Embryonic facial prominence (tissue), 1 donor: ENCODE results near the gene POLR3A.

Experiments used
- DNase-seq: peaks from one replicate; pipeline ENCODE4 v3.0.0-alpha.2; 2016; ENCODE audit errors: extremely low spot score

Gene POLR3A

DNA sequence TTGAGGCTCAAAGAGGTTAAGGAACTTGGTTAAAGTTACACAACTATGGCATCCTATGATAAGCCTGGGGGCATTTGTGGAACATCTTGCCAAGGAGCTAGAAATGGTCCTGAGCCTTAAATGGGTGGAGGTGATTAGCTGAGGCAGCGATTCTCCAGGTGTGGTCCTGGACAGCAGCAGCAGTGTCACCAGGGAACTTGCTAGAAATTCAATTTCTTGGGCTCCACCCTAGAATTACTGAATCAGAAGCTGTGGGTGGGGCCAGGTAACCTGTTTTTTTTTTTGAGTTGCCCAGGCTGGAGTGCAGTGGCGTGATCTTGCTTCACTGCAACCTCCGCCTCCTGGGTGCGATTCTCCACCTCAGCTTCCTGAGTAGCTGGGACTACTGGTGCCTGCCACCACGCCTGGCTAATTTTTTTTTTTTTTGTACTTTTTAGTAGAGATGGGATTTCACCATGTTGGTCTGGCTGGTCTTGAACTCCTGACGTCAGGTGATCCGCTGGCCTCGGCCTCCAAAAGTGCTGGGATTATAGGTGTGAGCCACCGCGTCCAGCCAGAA is 17.5 kb upstream of the POLR3A start:
- no peak for DNase-seq

GRCh38 chr10:78045856-78046255 is 16.5 kb upstream of the POLR3A start:
- DNase-seq, result no peak

GRCh38 chr10:78045237-78045636 is 15.9 kb upstream of the POLR3A start:
- no peak for DNase-seq

- no peak for DNase-seq
Measured at GRCh38 chr10:78044699-78045098, 15.4 kb upstream of the POLR3A start.

DNA sequence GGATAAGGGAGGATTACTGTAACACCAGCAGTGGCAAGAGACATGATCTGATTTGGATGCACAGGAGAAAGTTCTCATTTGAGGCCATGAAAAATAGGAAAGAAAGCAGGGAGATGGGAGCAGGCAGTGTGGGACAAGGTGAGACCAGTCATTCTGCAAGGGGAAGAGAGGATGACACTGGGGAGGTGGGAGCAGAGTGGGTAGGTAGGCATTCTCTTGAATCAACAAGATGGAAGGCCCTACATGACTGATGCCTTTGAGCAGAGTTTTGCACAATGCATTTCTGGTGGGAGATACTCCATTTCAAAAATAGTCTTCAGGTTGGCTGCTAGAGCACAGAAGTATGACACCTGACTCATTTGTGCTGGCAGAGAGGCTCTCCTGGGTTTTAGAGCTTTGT is 14.9 kb upstream of the POLR3A start:
- DNase-seq, result no peak

GRCh38 chr10:78042752-78043104 is 13.4 kb upstream of the POLR3A start:
- no peak for DNase-seq

GRCh38 chr10:78042058-78042751 is 12.9 kb upstream of the POLR3A start:
- no peak for DNase-seq

- no peak for DNase-seq
Measured at GRCh38 chr10:78041170-78042057, 12.1 kb upstream of the POLR3A start.

DNA sequence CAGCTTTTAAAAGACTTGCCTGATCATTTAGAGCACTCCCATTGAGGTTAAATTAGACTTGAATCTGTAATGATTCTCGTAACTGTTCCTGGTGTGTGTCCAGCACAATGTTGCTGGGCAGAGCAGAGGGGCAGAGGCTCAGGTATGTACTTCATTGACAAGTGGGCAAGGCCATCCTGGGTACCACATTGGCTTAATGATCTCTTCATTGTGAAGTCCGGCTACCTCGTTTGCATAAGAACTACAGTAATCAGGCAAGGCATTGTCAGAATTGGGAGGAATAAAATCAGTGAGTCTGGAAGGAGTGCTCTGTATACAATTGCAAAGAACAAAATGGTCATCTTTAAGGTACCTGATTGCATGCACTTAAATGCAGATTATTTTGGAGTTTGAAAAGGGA is 10.4 kb upstream of the POLR3A start:
- DNase-seq, result no peak

DNA sequence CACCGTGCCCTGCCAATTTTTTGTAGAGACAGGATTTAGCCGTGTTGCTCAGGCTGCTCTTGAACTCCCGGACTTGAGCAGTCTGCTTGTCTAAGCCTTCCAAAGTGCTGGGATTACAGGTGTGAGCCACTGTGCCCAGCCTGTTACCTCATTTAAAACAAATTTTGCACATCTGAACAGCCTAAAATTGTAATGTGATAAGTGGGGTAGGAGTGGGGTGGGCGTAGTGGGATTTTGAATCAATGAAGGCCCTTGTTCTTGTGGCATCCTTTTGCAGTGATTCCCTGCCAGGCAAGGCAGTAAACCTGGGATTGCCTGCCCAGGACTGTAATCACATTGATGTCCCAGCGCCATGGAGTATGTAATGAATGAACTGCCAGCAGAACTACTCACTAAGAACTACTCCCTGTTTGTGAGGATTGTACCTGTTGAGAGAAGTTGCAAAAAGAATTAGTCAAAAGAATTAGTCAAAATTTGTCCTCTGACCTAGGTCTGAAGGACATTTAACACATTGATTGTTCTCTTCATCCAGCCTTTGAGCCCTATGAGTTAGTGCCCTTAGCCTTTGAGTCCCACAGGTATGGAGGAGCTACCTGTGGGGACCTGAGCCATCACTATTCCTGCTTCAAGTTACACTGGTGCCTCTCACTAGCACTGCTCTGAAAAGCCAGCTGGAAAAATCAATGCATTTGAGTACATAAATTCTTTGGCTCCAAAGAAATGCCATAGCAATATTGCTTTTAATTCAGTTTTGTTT is 9.7 kb upstream of the POLR3A start:
- no peak for DNase-seq

- no peak for DNase-seq
Measured at GRCh38 chr10:78038105-78038504, 8.8 kb upstream of the POLR3A start.

GRCh38 chr10:78035933-78036583 is 6.7 kb upstream of the POLR3A start:
- DNase-seq, result no peak

- DNase-seq, result no peak
Measured at GRCh38 chr10:78035437-78035836, 6.1 kb upstream of the POLR3A start.

- DNase-seq, result no peak
Measured at GRCh38 chr10:78035025-78035424, 5.7 kb upstream of the POLR3A start.

DNA sequence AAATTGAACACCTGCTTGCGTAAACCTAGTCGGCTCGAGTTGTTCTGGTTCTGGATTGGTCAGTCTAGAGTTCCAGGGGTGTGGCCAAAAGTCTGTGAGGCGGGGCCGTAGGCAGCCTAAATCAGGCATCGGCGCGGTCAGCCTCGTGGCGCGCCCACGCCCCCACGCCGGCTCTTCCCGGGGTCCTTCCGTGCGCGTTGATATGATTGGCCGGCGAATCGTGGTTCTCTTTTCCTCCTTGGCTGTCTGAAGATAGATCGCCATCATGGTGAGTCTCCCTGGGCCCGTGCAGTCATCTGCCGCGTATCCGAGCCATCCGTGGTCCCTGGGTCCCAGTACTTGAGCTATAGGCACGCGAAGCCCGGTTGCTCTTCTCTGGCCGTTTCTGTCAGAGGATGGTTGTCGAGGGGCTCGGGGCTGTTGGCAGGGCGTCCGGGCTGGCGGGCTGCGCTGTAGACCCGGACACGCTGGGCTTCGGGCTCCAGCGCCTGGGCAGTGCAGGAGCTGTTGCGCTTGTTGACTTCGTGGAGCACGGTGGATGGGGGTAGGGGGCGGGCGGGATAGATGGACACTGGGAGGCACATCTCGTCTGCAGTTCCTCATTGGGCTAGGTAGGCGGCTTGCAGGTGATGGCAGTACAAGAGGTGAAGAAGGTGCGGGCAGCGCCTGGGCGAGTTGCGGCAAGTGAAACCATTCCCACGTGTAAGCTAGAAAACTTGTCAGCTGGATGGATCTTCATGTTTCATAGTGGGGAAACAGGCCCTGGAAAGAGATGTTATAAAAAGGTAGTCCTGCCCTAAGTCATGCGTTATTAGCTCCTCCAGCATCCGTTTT is 4.5 kb upstream of the POLR3A start, which contains the start of gene RPS24:
Gene RPS24 (plus strand): TSS at position 227 of the 834 bp plus-strand sequence. CDS start 39 bp downstream, at position 266.
- peak; percentile 97 for DNase-seq

GRCh38 chr10:78033387-78033636 is 4.0 kb upstream of the POLR3A start:
- DNase-seq, result no peak

- DNase-seq, result no peak
Measured at GRCh38 chr10:78028438-78029268, 662 bp downstream of the POLR3A start.

GRCh38 chr10:78025685-78026364 is 3.5 kb downstream of the POLR3A start:
- no peak for DNase-seq

DNA sequence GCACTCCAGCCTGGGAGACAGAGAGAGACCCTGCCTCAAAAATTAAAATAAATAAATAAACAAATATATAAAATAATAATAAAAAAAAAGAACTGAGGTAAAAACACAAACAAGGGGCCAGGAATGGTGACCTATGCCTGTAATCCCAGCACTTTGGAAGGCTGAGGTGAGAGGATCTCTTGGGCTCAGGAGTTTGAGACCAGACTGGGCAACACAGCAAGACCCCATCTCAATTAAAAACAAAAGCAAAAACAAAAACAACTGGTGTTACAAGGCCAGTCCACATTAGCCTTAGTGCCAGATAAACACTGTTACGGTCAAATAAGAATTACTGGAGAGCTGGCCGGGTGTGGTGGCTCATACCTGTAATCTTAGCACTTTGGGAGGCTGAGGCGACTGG is 5.6 kb downstream of the POLR3A start:
- DNase-seq, result no peak
